Measurements from ENCODE around the gene SLC45A1. TPM values are rescaled to one million over a fixed set of nuclear protein-coding genes. Genes with fewer than 3 reads are reported as not detected.
"Not testable (repeated sequence)": the region's sequence is repeated elsewhere in the genome, so short reads cannot be mapped to it uniquely, and the experiment has no call there.

Gene SLC45A1
- total RNA-seq, 2 donors from 2014 or later: 4.3 to 5.2 TPM

DNA sequence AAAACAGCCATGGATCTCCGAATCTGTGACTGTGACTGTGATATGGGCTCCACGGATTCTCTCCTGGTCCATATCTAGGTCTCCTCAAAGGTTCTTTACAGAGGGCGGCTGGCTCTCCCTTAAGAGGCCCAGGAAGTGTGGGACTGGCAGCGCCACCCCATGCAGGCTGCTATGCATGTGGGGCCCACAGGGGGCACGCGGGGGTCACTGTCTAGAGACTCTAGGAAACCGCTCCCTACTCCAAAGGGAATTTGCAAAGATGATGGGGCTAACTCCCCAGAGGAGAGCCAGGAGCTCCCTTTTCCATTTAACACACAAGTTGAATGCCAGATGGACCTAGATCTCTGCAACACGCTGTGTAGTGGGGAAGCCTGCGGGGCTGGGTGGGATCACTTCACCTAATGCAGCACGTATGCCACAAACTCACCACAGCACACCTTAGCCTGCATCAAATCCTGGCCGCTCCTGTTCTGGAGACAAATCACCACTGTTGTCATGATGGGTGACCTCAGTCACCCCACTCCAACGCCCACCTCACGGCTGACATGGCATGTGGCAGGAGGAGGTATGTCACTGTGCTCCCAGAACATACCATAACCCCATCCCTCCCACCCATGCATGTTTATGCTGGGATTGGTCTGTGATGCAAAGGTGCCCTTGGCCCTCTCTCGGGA is 61.7 kb downstream of the SLC45A1 start:
- peaks cover 41% of the 10 kb centered on the region for H3K4me1 ChIP-seq (replicated peaks)
- no peaks in the 10 kb centered on the region for H3K9me3 ChIP-seq
- no peaks in the 10 kb centered on the region for H3K27me3 ChIP-seq (replicated peaks; ENCODE audit: insufficient read depth)
- intact Hi-C loops (cut with DNase I): no loop called here
- no peak for DNase-seq (ENCODE audit: low spot score)
- no peak overlapping the region for H3K4me3 ChIP-seq
- H3K36me3 ChIP-seq: no peaks in the 10 kb centered on the region
- WGBS: 87% methylated on average over 14 of the region's 14 CpGs
- TF ChIP-seq, protein P1, sequence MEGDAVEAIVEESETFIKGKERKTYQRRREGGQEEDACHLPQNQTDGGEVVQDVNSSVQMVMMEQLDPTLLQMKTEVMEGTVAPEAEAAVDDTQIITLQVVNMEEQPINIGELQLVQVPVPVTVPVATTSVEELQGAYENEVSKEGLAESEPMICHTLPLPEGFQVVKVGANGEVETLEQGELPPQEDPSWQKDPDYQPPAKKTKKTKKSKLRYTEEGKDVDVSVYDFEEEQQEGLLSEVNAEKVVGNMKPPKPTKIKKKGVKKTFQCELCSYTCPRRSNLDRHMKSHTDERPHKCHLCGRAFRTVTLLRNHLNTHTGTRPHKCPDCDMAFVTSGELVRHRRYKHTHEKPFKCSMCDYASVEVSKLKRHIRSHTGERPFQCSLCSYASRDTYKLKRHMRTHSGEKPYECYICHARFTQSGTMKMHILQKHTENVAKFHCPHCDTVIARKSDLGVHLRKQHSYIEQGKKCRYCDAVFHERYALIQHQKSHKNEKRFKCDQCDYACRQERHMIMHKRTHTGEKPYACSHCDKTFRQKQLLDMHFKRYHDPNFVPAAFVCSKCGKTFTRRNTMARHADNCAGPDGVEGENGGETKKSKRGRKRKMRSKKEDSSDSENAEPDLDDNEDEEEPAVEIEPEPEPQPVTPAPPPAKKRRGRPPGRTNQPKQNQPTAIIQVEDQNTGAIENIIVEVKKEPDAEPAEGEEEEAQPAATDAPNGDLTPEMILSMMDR (IDR thresholded peaks at IDR 0.05): no peak
- no peak for TF ChIP-seq POLR2AphosphoS5 (IDR thresholded peaks at IDR 0.05)
- no peak for TF ChIP-seq POLR2A (IDR thresholded peaks at IDR 0.05)
- H3K27ac ChIP-seq: peak overlapping the region; percentile 65 to 69

DNA sequence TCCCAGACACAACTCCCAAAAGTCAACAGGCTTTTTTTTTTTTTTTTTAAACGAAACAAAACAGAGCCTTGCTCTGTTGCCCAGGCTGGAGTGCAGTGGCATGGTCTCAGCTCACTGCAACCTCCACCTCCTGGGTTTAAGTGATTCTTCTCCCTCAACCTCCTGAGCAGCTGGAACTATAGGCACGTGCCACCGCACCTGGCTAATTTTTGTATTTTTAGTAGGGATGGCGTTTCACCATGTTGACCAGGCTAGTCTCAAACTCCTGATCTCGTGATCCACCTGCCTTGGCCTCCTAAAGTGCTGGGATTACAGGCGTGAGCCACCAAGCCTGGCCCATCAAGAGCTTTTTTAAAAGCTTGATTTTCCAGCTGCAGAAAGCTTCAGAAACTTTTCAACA is 62.4 kb downstream of the SLC45A1 start:
- H3K9me3 ChIP-seq; DNase-seq (ENCODE audit: low spot score); H3K4me3 ChIP-seq; H3K27me3 ChIP-seq (replicated peaks; ENCODE audit: insufficient read depth); intact Hi-C loops (cut with DNase I); H3K36me3 ChIP-seq: not testable (repeated sequence)
- peaks cover 41% of the 10 kb centered on the region for H3K4me1 ChIP-seq (replicated peaks)
- 92% methylated on average over 6 of the region's 6 CpGs for WGBS
- peak overlapping the region in 1 of 2 donors; percentile 69 for H3K27ac ChIP-seq

DNA sequence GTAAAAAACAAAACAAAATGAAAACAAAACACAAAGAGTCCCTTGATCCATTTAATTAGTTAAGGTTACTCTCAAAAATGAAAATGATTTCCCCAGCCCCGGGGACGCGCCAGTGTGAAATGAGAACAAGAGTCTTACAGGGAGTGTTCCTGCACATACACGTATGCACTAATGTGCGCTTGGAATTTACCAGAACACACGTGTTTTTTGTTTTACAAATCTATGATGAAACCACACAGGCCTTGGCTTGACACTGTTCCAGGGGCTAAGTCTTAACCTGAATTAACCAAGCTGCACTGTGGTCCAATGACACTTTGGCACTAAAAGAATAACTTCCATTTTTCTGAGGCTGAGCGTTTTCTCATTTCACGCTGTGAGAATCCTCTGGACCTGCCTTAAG is 63.7 kb downstream of the SLC45A1 start:
- H3K4me3 ChIP-seq: no peak overlapping the region
- H3K4me1 ChIP-seq (replicated peaks): peaks cover 41% of the 10 kb centered on the region
- H3K27ac ChIP-seq: peak overlapping the region; percentile 9 to 12
- WGBS: 34% methylated on average over 8 of the region's 8 CpGs
- no peaks in the 10 kb centered on the region for H3K36me3 ChIP-seq
- no peaks in the 10 kb centered on the region for H3K9me3 ChIP-seq
- intact Hi-C loops (cut with DNase I): no loop called here
- no peak for DNase-seq (ENCODE audit: low spot score)
- H3K27me3 ChIP-seq (replicated peaks; ENCODE audit: insufficient read depth): no peaks in the 10 kb centered on the region
- TF ChIP-seq POLR2A (IDR thresholded peaks at IDR 0.05) (no peak), POLR2AphosphoS5 (IDR thresholded peaks at IDR 0.05) (peak; percentile 4)

DNA sequence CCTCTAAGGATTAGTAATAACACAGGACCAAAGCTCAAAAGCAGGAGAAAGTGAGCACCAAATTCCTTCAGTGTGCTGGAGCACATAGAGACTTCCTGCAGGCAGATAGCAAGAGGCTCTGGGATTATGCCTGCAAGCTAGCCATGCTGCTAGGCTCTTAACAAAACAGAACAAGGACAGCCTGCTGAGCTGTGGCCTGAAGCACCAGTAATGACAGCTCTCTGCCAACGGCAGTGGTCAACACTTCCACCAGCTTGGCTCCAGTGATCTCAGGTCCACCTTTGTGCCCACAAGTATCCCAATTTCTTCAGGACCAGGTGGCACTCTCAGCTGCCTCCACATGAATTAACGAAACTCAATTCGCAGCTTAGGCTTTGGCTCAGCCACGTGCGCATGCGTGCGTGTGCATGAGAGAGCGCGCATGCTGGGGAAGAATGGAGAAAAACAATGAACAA is 64.2 kb downstream of the SLC45A1 start:
- intact Hi-C loops (cut with DNase I): no loop called here
- peak overlapping the region in 1 of 2 donors; percentile 12 for H3K27ac ChIP-seq
- H3K36me3 ChIP-seq: no peaks in the 10 kb centered on the region
- no peaks in the 10 kb centered on the region for H3K27me3 ChIP-seq (replicated peaks; ENCODE audit: insufficient read depth)
- H3K4me1 ChIP-seq (replicated peaks): peaks cover 41% of the 10 kb centered on the region
- TF ChIP-seq POLR2AphosphoS5 (IDR thresholded peaks at IDR 0.05) (no peak), POLR2A (IDR thresholded peaks at IDR 0.05) (no peak)
- TF ChIP-seq, protein P1 (IDR thresholded peaks at IDR 0.05): no peak
- DNase-seq (ENCODE audit: low spot score): no peak
- WGBS: 89% methylated on average over 9 of the region's 9 CpGs
- H3K9me3 ChIP-seq: no peaks in the 10 kb centered on the region
- no peak overlapping the region for H3K4me3 ChIP-seq

DNA sequence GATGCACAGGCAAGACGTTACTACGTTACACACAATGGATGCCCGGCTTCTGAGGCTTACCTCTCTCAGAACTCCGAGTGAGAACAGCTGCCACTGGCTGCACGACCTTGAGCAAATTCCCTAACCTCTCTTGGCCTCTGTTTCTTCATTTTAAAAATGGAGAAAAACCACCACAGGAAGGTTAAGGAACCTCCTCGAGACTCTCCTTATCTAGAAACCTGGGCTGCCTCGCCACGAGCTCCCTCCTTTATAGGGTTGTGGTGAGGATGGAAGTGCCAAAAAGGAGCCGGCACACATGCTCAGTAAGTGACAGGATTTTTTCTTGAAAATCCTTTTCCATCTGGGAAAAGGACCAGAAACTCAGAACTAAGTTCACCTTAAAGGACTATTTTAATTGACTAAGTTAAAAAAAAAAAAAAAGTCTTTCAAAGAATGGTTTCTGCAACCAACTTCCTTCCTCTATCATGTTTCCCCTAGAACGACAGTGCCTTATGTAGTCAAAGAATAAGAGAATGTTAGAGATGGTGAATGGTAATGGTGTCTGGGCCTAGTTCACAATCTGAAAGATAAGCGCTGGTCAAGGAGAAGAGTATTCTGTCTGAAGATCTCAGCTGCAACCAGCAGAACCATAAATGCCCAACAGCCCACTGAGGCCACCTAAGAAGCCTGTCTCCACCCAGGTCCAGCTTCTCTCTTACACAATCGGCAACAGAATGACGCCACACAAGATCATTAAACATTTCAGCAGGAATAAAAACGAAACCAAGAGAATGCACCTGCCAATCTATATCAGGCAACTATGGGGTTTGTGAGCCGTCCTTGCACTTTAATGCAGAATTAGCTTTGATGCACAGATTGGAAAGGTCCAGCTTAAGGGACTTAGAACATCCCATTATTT is 64.9 kb downstream of the SLC45A1 start:
- H3K9me3 ChIP-seq: no peaks in the 10 kb centered on the region
- no peaks in the 10 kb centered on the region for H3K36me3 ChIP-seq
- H3K27ac ChIP-seq: peak overlapping the region in 1 of 2 donors; percentile 12
- H3K4me1 ChIP-seq (replicated peaks): peaks cover 42% of the 10 kb centered on the region
- TF ChIP-seq POLR2AphosphoS5 (IDR thresholded peaks at IDR 0.05): no peak
- TF ChIP-seq POLR2A (IDR thresholded peaks at IDR 0.05): no peak
- TF ChIP-seq, protein P1 (IDR thresholded peaks at IDR 0.05): no peak
- WGBS: 70% methylated on average over 15 of the region's 15 CpGs
- no peak overlapping the region for H3K4me3 ChIP-seq
- intact Hi-C loops (cut with DNase I): no loop called here
- H3K27me3 ChIP-seq (replicated peaks; ENCODE audit: insufficient read depth): no peaks in the 10 kb centered on the region
- DNase-seq (ENCODE audit: low spot score): no peak

Data from prostate gland (tissue), 2 donors.